Neural cell (in vitro differentiated cells): ENCODE results near the gene OR52A5. TPM values are rescaled to one million over a fixed set of nuclear protein-coding genes. Genes with fewer than 3 reads are reported as not detected.

Experiments
- H2AFZ ChIP-seq: fragments of 200-600, 300-800 bp; sonication (generic), shearing (Covaris generic); 2 replicates; pipeline ENCODE4 v1.6.0; 2014; ENCODE audit warnings: low read depth, mild to moderate bottlenecking, antibody characterized with exemption, low read length, moderate library complexity
- H3F3A ChIP-seq: fragments of 200-600 bp; shearing (Covaris generic); 2 replicates; pipeline ENCODE4 v1.6.1; 2016; ENCODE audit warnings: mild to moderate bottlenecking, moderate library complexity, mixed read lengths, antibody characterized with exemption, low read length; ENCODE audit not compliant: insufficient read depth, poor library complexity, severe bottlenecking
- H3K27ac ChIP-seq: fragments of 200-600, 300-800 bp; sonication (generic), shearing (Covaris generic); 2 replicates; pipeline ENCODE4 v1.5.1; 2014; ENCODE audit warnings: mild to moderate bottlenecking, low read length, moderate library complexity
- H3K27me3 ChIP-seq: fragments of 300-800, 200-600 bp; sonication (generic), shearing (Covaris generic); 2 replicates; pipeline ENCODE4 v1.6.0; 2014; ENCODE audit warnings: mild to moderate bottlenecking, low read depth, low read length, moderate library complexity; ENCODE audit not compliant: insufficient read depth
- H3K36me3 ChIP-seq: fragments of 300-800, 200-600 bp; sonication (generic), shearing (Covaris generic); 2 replicates; pipeline ENCODE4 v1.5.1; 2014; ENCODE audit warnings: mild to moderate bottlenecking, antibody characterized with exemption, low read length, moderate library complexity; ENCODE audit not compliant: insufficient read depth
- H3K4me2 ChIP-seq: fragments of 300-800, 200-600 bp; sonication (generic), shearing (Covaris generic); 2 replicates; pipeline ENCODE4 v1.6.0; 2014; ENCODE audit warnings: mild to moderate bottlenecking, low read length
- H3K4me3 ChIP-seq: fragments of 300-800, 200-600 bp; sonication (generic), shearing (Covaris generic); 2 replicates; pipeline ENCODE4 v1.5.1; 2014; ENCODE audit warnings: mild to moderate bottlenecking, low read length, moderate library complexity
- H3K79me2 ChIP-seq: fragments of 200-600 bp; shearing (Covaris generic); replicated peaks from 2 replicates; pipeline ENCODE4 v1.6.0; 2014; ENCODE audit warnings: mild to moderate bottlenecking, low read length, moderate library complexity; ENCODE audit not compliant: insufficient read depth
- H3K9ac ChIP-seq: fragments of 300-800, 200-600 bp; sonication (generic), shearing (Covaris generic); 2 replicates; pipeline ENCODE4 v1.6.1; 2016; ENCODE audit warnings: mild to moderate bottlenecking, low read length, mixed read lengths
- H3K9me2 ChIP-seq: fragments of 200-600 bp; shearing (Covaris generic); 2 replicates; pipeline ENCODE4 v1.6.1; 2016; ENCODE audit warnings: mild to moderate bottlenecking, low read length, mixed read lengths; ENCODE audit not compliant: insufficient read depth
- H3K9me3 ChIP-seq: fragments of 200-600, 300-800 bp; sonication (generic), shearing (Covaris generic); 2 replicates; pipeline ENCODE4 v1.6.1; 2016; ENCODE audit warnings: mild to moderate bottlenecking, mixed run types, low read length, moderate library complexity, mixed read lengths
- H4K20me1 ChIP-seq: fragments of 200-600 bp; shearing (Covaris generic); 2 replicates; pipeline ENCODE4 v1.6.1; 2016; ENCODE audit warnings: mild to moderate bottlenecking, mixed run types; ENCODE audit not compliant: insufficient read depth
- EP300 ChIP-seq: fragments of 450-650 bp; conservative IDR thresholded peaks from 2 replicates; pipeline ENCODE4 v1.6.1; 2014; ENCODE audit warnings: antibody characterized with exemption, mild to moderate bottlenecking, moderate library complexity; ENCODE audit not compliant: poor library complexity, severe bottlenecking
- EZH2 ChIP-seq: fragments of 200-600, 300-800 bp; shearing (Covaris generic), sonication (generic); IDR thresholded peaks from 2 replicates; pipeline ENCODE4 v1.6.1; 2014; ENCODE audit warnings: antibody characterized with exemption, low read length, borderline replicate concordance, mild to moderate bottlenecking; ENCODE audit not compliant: insufficient read depth, poor library complexity, severe bottlenecking
- MXI1 ChIP-seq: fragments of 450-650 bp; conservative IDR thresholded peaks from 2 replicates; pipeline ENCODE4 v1.6.1; 2014; ENCODE audit warnings: antibody characterized with exemption, mild to moderate bottlenecking; ENCODE audit not compliant: poor library complexity, severe bottlenecking
- POLR2AphosphoS5 ChIP-seq: IDR thresholded peaks from 2 replicates; pipeline ENCODE4 v1.6.1; 2012
- RAD21 ChIP-seq: fragments of 450-650 bp; conservative IDR thresholded peaks from 2 replicates; pipeline ENCODE4 v1.6.1; 2014; ENCODE audit warnings: antibody characterized with exemption, mild to moderate bottlenecking, moderate library complexity
- SMC3 ChIP-seq: fragments of 450-650 bp; conservative IDR thresholded peaks from 2 replicates; pipeline ENCODE4 v1.6.1; 2014; ENCODE audit warnings: antibody characterized with exemption, mild to moderate bottlenecking, moderate library complexity; ENCODE audit not compliant: poor library complexity
- TAF1 ChIP-seq: IDR thresholded peaks from 2 replicates; pipeline ENCODE4 v1.6.1; 2012; ENCODE audit warnings: low read depth
- polyA plus RNA-seq: library from polyadenylated mRNA; depleted of rRNA; stranded (reverse); fragments of >200 nt; gene quantifications from 2 replicates; pipeline ENCODE4 v1.2.3, GENCODE V29; 2014
- TF ChIP-seq, protein P1 (sequence below): IDR thresholded peaks from 2 replicates; pipeline ENCODE4 v1.6.1; 2012; ENCODE audit warnings: borderline replicate concordance

The OR52A5 gene
- polyA plus RNA-seq, 1 donor from 2014 or later = not detected

DNA sequence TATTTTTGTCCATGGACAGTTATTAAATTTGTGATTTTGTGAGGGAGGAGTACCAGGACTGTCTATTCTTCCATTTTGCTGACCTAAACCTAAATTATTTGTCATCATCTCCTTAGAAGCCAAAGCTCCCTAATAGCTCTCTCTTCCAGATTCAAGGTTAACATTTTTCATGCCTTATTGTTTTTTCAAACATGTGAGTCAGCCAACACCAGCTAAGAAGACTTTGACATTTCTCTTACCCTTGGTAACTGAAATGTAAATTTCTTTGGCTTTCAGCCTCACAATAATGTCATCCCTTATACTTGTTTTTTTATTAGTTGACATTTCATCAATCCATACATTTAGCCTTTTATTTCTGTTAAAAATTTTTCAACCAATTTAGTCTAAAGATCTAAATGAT lies 49.6 kb downstream of the OR52A5 start:
- Histone ChIP-seq H3K36me3 (no peaks in the 10 kb centered on the region), H2AFZ (no peak overlapping the region), H4K20me1 (no peaks in the 10 kb centered on the region), H3K4me2 (no peak overlapping the region), H3F3A (no peaks in the 10 kb centered on the region), H3K4me3 (no peak overlapping the region), H3K9ac (no peak overlapping the region), H3K79me2 (no peaks in the 10 kb centered on the region), H3K9me2 (no peaks in the 10 kb centered on the region), H3K27me3 (no peaks in the 10 kb centered on the region), H3K9me3 (no peaks in the 10 kb centered on the region), H3K27ac (no peak overlapping the region)
- TF ChIP-seq POLR2AphosphoS5 (no peak), SMC3 (no peak), EP300 (no peak), RAD21 (no peak), MXI1 (no peak), TAF1 (no peak), EZH2 (no peak)
- TF ChIP-seq, protein P1, sequence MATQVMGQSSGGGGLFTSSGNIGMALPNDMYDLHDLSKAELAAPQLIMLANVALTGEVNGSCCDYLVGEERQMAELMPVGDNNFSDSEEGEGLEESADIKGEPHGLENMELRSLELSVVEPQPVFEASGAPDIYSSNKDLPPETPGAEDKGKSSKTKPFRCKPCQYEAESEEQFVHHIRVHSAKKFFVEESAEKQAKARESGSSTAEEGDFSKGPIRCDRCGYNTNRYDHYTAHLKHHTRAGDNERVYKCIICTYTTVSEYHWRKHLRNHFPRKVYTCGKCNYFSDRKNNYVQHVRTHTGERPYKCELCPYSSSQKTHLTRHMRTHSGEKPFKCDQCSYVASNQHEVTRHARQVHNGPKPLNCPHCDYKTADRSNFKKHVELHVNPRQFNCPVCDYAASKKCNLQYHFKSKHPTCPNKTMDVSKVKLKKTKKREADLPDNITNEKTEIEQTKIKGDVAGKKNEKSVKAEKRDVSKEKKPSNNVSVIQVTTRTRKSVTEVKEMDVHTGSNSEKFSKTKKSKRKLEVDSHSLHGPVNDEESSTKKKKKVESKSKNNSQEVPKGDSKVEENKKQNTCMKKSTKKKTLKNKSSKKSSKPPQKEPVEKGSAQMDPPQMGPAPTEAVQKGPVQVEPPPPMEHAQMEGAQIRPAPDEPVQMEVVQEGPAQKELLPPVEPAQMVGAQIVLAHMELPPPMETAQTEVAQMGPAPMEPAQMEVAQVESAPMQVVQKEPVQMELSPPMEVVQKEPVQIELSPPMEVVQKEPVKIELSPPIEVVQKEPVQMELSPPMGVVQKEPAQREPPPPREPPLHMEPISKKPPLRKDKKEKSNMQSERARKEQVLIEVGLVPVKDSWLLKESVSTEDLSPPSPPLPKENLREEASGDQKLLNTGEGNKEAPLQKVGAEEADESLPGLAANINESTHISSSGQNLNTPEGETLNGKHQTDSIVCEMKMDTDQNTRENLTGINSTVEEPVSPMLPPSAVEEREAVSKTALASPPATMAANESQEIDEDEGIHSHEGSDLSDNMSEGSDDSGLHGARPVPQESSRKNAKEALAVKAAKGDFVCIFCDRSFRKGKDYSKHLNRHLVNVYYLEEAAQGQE = no peak

GRCh38 chr11:5083602-5084001 lies 54.6 kb downstream of the OR52A5 start:
- no peaks in the 10 kb centered on the region for H3F3A ChIP-seq
- no peaks in the 10 kb centered on the region for H4K20me1 ChIP-seq
- TF ChIP-seq, protein P1 = no peak
- no peak for TF ChIP-seq RAD21
- no peak overlapping the region for H3K27ac ChIP-seq
- H3K9me3 ChIP-seq = no peaks in the 10 kb centered on the region
- H3K4me3 ChIP-seq = no peak overlapping the region
- H3K36me3 ChIP-seq = no peaks in the 10 kb centered on the region
- H3K27me3 ChIP-seq = no peaks in the 10 kb centered on the region
- no peak overlapping the region for H3K9ac ChIP-seq
- H3K9me2 ChIP-seq = no peaks in the 10 kb centered on the region
- H3K4me2 ChIP-seq = no peak overlapping the region
- no peaks in the 10 kb centered on the region for H3K79me2 ChIP-seq
- no peak overlapping the region for H2AFZ ChIP-seq
